ENCODE data around the gene FSD1. TPM values are rescaled to one million over a fixed set of nuclear protein-coding genes. Genes with fewer than 3 reads are reported as not detected.

FSD1 gene
- total RNA-seq, 1 donor from 2014 or later: 23.6 TPM

DNA sequence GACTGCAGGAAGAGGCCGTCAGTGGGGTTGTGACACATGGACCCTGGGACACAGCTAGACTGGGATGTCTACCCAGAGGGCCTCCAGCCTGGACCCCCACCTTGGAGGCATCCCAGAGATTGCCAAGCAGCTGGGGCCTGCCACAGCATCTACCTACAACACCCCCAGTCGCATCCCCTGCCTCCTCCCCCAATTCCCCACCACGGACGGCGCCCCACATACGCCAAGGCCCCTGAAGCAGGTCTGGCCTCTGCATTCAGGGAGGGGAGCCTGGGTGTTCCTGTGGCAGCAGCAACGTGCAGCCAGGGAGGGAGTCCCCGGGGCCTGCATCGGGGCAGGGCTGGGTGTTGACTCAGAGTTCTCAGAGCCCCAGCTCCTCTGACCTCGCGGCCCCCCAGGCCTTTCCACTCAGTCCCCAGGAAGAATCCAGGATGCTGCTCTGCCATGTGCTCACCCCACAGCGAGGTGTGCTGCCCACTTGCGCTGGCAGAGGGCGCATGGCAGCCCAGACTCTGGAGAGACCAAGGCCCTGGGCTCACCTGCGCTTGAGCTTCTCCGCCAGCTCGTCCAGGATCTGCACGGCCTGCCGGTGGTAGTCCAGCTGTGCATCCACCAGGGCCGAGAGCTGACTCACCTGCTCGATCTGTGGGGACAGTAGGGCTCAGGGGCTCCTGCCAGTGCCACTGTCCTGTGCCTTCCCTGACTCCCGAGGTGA lies 58.6 kb downstream of the FSD1 start:
- no peak for DNase-seq (ENCODE audit: low read depth, low spot score)

DNA sequence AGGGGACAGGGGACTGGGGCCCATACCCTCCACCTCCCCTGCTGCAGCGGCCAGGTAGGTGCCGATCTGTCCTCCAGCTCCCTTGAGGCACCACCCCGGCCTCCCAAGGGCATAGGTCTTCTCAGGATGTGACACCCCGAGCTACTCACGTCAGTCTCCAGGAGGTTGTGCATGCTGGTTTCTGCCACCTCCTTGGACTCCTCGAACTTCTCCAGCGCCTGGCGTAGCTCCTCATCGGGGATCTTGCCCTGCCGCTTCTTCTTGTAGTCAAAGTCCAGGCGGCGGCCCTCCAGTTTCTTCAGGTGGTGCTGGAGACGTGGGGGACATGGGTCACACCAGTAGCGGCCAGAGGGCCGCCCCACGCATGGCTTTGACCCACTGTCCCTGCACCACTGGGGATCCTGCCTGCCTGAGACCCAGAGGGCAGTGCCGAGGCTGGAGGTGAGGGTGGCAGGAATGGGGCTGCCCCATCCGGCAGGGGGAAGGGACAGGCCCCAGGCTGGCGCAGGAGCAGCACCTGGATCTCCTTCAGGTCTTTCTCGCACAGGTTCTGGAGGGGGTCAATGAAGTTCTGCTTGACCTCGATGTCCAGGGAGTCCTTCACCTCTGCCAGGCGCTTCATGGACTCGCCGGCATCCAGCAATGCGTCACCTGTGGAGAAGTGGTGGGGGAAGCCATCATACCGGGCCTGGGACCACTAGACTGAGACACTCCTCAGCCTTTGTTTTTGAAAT lies 59.3 kb downstream of the FSD1 start:
- no peak for DNase-seq (ENCODE audit: low read depth, low spot score)

DNA sequence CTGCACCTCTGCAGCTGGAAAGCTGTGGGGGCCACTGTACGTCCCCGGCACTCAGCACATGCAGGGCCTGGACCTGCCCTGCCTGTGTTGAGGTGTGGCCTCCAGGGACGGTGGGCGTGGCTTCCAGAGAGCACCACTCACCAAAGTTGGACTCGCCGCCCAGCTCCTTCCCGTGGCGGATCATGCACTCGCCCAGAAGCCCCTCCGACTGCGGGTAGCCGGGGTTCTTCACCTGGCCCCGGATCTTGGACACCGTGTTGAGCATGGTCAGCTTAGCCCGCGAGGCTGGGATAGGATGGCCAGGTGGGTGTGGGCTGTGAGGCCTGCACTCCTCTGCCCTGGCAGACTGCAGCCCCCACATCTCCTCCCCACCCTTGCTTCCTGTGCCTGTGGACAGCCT lies 60.9 kb downstream of the FSD1 start:
- no peak for DNase-seq (ENCODE audit: low read depth, low spot score)

DNA sequence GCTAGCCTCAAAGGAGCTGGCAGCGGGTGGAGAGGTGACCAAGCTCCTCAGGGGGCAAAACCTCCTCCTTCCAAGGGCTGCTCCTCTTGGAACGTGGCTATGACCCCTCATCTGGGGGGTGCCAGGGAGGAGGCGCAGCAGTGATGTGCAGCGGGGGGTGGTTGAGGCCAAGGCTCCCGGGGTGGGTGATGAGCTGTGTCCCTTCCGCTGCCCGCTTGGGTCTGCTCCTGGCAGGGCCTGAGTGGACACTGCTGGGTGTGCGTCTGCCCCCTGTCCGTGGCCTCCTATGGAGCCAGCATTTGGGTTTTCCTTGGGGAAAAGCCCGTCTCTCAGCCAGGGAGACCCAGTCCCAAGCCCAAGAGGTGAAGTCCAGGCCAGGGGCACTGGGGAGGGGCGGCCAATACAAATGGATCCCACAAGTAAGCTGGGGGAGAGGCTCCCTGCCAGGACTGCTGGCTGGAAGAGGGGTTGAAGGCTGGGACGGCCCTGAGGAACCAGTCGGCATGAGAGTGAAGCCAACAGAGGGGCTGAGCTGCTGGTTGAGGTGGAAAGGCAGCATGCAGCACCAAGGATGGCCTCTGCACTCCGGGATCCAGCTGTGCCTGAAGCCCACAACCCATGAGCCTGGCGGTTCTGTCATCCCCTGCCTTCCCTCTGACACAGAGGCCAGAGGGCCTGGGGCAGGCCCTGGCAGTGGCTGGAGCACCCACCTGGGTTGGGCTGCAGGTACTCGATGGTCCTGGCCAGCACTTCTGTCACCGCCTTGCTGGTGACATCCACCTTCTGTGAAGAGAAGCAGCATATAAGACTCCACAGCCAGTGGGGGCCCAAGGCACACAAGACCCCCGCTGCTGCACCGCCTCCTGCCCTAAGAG lies 61.6 kb downstream of the FSD1 start:
- no peak for DNase-seq (ENCODE audit: low read depth, low spot score)

DNA sequence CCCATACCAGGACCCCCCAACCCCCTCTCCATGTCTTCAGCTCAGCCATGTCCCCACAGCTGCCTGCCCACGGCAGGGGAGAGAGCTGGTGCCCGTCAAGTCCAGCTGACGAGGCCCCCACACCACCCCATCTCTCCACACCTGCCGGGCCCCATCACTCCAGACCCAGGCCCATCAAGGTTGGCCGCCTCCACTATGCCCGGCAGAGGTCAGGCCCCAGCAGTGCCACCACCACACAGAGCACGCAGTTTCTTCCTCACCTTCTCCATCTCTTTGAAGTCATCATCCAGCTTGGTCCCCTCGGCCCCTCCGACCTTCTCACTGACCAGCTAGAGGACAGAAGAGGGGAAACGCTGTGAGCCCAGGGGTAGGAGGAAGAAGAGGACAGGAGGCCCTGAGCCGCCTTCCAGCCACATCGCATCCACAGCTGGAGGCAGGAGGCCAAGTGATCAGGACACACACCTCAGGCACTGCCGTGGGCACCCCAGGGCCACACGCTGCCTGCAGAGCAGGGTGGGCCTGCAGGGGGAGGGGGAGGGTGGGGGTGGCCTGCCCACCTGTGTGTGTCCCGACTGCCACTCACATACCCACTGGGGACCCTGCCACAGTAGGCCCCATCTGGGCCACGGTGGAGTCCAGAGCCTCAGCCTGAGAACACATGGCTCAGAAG lies 62.4 kb downstream of the FSD1 start:
- DNase-seq (ENCODE audit: low read depth, low spot score): no peak

DNA sequence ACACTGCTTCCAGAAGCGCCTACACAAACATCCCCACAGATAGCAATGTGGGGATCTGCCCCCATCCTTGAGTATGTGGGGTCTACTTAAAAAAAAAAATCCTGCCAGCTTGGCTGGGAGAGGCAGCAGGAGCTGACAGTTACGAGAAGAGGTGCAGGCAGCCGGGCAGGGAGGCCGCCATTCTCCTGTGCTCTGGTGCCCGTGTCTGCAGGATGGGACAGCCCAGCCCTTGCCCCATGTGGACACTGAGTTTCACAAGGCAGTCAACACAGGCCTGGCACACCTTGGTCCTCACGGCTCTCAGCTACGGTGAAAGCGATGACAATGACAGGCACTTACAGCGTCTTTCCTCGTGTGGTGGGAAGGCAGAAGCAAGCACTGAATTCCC lies 62.9 kb downstream of the FSD1 start:
- no peak for DNase-seq (ENCODE audit: low read depth, low spot score)

DNA sequence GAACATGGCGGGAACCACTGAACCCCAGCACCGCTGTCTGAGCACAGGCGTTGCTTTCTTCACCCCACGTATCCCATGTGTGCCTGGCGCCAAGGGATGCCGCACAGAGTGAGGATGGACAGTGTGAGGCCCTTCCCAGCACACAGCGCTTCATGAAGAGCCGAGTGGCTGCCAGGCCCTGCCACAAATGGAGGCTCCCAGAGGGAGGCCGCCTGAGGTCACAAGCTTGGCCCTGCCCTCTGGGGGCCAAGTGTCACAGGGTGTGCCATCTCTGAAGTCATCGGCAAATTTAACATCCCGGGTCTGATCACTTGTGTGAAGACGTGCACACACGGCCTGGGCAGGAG lies 63.4 kb downstream of the FSD1 start:
- no peak for DNase-seq (ENCODE audit: low read depth, low spot score)

DNA sequence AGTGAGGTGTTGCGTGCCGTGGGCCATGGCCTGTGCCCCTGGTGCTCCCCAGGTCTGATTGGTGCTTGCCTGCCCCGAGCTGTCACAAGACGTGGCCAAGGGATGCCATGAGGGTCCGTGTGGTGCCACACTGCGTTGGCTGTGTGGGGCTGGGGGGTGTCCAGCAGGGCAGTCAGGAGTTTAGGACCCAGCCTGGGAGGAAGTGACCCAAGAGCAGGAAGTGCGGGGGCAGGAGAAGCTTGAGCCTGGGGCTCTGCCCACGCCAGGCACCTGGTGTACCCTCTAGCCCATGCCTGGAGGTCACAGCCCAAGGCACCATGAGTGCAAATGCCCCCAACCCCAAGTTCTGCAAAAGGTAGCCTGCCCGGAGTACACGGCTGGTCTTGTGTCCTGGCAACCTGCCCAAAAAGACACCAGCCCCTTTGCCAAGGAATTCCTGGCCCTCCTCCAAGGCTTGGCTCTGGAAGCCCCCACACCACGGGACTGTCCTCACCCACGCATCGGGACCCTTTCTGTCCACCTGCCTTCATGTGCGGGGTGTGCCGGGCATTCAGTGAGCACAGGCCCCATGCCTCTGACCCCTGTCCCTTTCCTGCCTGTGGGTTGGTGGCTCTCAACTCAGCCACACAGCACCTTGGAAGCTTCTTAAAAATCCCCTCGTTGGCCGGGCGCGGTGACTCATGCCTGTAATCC lies 63.9 kb downstream of the FSD1 start:
- DNase-seq (ENCODE audit: low read depth, low spot score): no peak

DNA sequence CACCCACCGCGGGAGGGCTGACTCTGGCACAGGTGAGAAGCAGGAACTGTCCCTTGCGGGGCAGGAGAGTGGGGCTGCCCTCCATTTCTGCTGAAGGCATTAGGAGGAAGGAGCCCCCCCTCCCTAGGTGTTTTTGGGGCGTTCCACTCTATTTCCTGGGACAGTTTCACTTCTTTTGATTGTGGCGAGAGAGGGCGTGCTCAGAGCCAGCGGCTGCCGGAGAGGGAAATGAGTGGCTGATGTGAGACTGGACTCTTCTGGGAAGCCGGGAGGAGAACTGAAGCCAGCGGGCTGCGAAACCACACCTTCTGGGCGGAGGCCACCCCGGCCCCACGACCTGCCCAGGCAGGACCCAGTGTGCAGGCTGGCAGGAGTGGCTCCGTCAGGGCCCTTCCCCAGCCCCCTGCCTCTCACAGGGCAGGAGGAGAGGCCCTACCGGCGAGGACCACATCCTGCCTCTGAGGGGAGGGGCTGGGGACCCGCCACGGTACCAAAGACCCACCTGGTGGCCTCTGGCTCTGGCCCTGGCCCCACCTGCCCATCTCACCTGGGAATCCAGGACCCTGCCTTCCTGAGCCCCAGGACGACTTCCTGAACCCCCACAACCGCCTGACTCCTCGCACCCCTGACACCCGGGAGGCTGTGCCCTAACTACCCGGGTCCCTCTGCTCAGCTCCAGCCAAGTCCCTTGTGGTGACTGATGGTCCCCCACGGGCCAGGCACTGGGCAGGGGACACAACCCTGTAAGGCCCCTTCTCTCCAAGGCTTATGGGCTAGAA lies 64.9 kb downstream of the FSD1 start:
- DNase-seq (ENCODE audit: low read depth, low spot score): no peak

DNA sequence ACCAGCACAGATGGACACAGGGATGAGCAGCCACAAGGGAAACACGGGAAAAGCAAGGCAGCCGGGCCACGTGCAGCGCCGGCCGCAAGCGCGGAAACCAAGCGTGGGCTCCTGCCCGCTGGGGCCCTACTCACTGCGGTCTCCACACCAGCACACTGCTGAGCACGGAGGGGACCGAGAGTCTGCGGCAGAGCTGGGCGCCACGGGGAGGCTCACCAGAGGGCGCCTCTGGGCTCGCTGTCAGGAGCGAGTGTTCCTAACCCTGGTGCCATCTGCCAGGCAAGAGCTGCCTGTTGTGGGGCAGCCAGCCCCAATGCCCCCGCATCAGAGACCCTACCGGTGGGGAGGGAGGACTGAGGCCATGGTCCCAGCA lies 65.5 kb downstream of the FSD1 start:
- no peak for DNase-seq (ENCODE audit: low read depth, low spot score)

DNA sequence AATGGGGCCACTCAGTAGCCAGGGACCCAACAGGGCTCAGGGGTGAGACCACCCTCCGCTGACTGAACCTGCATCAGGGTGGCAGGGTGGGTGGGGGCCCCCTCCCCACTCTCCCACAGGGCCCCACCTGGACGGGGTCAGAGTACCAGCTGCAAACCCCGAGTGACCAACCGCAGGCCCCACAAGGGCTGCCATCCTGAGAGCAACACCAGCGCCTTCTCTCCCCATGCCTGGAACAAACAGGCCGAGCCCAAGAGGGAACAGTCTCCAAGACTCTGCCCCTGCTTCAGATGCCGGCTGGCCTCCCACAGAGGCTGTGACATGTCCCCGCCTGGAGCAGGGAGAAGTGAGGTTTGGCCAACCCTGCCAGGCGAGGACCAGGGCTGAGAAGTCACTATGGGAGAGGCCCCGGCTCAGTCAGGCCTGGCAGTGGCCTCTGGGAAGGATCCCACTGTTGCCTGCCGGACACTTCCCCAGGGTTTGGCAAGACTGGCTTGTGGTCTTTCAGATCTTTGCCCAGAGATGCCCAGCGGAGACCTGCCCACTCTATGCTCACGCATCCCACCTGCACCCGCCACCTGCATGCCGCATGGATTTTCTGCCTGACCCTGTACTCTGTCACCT lies 66.1 kb downstream of the FSD1 start:
- no peak for DNase-seq (ENCODE audit: low read depth, low spot score)

DNA sequence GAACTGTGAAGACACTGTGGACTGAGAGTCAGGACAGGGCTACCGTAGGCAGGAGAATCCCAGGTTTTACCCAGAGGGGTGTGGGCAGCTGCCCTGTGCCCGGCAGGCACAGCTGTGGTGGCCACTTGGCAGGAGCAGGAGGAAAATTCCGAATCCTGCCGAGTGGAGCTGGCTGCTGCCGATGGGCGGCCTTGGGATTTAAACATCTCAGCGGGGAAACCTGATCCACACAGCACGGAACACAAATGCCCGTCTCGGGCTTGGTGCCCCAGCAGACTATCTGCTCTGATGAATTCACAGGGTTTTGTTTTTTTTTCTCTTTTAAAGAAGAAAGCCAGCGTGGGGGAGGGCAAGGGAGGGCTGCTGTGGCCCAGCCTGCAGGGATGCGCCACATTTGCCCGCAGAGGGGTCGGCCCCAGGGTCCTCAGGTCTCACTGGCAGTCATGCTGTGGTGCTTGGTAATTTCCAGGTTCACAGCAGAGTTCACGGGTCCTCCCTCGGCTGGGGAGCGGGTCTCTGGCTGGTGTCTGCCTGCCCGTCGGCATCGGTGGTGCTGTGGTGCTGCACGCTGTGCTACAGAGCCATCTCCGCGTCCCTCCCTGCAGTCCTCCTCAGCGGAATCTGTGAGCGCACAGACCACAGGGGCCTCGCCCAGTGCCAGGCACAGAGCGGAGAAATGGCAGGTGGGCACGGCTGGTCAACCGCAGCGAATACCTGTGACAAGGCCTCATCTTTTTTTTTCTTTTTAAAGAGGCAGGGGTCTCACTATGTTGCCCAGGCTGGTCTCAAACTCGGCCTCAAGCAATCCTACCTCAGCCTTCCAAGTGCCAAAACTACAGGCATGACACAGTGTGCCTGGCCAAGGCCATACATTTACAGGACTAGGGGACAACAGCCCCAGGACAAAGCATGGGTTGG lies 67.1 kb downstream of the FSD1 start:
- DNase-seq (ENCODE audit: low read depth, low spot score): no peak

DNA sequence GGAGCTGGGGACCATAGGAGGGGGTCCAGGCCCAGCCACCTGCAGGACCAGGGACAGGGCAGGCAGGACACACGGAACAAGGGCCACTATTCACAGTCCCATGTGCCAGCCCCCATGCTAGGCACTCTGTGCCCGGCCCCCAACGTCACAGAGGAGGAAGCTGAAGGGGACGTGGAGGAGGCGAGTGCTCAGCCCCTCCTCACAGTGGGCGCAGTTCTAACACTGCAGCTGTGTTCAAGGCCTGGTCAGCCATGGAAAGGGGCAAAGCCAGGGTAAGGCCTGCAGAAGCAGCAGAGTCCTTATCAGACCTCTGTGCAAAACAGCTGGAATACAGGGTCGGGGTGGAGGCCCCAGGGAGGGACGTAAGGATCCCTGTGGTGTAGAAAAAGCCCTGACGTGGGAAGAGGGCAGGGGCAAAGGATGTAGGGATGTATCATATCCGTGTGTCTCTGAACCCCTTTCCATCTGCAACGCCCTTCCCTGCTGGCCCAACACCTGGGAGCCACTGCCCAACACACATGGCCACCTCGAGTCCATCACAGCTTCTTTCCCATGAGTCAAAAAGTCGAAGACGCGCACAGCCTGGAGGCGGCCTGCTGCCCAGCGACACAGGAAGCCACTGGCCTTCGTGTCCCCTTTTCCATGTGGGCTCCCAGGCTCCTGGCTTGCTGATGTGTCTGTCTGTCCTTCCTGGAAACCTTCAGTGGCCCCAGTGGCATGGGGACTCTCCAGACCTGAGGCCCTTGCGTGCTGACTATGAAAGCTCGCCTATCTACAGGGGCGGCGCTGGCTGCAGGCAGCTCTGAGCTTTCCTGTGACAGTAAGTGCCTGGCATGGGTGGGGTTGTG lies 68.0 kb downstream of the FSD1 start:
- DNase-seq (ENCODE audit: low read depth, low spot score): no peak

DNA sequence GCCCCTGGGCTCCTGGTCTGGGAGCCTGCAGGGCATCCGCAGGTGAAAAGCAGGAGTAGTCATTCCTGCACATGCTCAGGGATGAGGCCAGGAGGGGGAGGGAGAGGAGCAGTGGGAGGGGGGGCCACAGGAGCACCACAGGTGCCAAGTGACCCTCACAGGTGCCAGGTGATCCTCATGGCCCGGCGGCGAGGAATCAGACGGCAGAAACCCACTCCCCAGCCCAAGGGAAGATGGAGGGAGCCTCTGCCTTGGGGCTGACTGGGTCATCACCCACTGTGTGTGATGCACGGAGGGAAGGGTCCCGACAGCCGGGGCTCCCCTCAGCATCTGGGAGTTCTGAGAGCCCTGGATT lies 68.6 kb downstream of the FSD1 start:
- no peak for DNase-seq (ENCODE audit: low read depth, low spot score)
